LHCN-M2 (cell line): Measurements from ENCODE around the gene GPRIN1. TPM values are rescaled to one million over a fixed set of nuclear protein-coding genes. Genes with fewer than 3 reads are reported as not detected.

Source experiments
- DNase-seq: peaks from one replicate; pipeline ENCODE4 v3.0.0-alpha.2; 2012; ENCODE audit warnings: low read depth
- total RNA-seq: library from RNA; depleted of rRNA; stranded (reverse); fragments of >200 nt; gene quantifications from 2 replicates; pipeline ENCODE4 v1.2.3, GENCODE V29; 2014

The GPRIN1 gene
- total RNA-seq, 1 experiment from 2014 or later = 11.7 TPM

- no peak for DNase-seq
Measured at GRCh38 chr5:176643491-176644219, 33.7 kb upstream of the GPRIN1 start.

GRCh38 chr5:176642675-176643490 lies 32.9 kb upstream of the GPRIN1 start:
- DNase-seq = no peak

- no peak for DNase-seq
Measured at GRCh38 chr5:176640616-176641015, 30.7 kb upstream of the GPRIN1 start.

DNA sequence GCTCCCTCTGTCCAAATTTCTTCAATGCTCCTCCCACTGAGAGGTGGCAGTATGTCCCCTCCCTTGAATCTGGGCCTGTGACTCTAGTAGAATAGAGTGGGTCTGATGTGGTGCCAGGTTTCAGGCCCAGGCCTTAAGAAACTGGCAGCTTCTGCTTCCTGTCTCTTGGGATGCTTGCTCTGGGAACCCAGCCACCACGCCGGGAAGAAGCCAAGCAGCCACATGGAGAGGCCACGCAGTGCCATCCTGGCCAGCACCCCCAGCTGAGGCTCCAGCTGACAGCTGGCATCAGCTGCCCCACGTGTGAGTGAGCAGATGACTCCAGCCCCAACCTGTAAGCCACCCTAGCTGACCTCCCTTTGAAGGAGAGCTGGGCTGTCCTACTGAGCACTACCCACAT lies 30.0 kb upstream of the GPRIN1 start:
- peak; percentile 40 for DNase-seq

DNA sequence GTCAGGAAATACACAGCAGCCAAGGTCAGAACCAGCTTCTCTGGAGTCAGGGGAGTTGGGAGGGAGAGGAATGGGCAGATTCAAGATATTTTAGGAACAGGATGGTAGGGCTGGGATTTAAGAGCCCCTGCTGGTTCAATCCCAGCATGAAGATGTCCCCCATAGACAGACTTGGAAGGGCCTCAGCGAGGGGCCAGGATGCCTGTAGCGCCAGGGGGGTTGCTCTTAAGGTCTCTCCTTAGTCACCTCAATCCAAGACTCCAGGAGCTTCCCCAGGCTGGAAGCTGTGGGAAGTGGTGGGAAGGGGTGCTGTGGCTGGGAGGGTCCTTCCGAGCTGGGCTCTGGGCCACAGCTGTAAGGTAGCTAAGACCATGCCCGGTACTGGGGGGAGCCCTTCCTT lies 29.3 kb upstream of the GPRIN1 start:
- no peak for DNase-seq

- DNase-seq = no peak
Measured at GRCh38 chr5:176638437-176638836, 28.5 kb upstream of the GPRIN1 start.

GRCh38 chr5:176637556-176637955 lies 27.6 kb upstream of the GPRIN1 start:
- no peak for DNase-seq

DNA sequence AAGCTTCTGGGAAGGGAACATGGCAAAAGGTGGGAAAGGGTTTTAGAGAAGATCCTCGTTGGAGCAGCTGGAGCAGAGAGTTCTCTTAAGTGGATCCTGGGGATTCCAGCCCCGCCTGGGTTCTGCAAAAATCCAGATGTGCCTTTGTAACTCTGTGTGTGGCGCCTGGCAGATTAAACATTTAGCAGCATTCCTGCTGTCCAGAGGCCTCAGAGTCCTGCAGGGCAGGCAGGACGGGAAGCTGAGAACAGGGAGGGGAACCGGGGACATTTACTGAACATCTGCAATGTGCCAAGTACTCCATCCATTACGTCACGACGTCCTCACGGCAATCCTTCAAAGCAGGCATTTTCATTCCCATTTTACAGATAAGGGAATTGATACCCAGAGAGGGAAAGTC lies 26.5 kb upstream of the GPRIN1 start:
- no peak for DNase-seq

DNA sequence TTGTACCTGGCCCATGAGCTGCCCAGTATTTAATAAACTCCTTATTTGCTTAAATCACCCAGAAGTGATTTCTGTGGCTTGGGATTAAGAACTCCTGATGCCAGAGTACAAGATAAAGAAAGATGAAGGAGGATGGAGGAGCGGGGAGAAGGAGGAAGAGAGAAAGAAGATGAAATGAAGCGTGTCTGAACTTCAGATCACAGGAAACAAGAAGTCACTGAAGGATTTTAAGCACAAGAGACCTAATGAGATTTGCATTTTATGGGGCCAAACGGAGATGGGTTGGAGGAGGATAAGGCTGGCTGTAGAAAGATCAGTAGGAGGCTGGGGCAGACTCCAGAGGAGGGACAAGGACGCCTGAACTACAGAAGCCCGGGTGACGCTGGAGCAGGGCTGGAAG lies 23.6 kb upstream of the GPRIN1 start:
- no peak for DNase-seq

DNA sequence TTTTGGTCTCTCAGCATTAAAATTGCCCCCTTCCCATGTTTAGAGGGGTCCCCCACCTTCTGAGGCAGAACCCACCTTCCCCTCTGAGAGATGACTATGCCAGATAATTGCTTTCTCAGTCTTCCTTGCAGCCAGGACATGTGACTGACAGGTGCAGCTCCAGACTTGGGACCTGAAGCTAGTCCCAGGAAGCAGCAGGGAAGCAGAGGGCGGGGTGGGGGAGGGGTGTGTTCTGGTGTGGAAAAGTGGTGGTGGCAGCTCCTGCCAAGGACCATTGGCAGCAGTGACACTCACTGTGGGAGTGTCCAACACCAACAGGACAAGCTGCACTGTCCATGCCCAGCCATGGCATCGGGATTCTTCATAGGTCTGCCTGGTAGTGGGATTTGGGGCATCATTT lies 22.8 kb upstream of the GPRIN1 start:
- DNase-seq = no peak

DNA sequence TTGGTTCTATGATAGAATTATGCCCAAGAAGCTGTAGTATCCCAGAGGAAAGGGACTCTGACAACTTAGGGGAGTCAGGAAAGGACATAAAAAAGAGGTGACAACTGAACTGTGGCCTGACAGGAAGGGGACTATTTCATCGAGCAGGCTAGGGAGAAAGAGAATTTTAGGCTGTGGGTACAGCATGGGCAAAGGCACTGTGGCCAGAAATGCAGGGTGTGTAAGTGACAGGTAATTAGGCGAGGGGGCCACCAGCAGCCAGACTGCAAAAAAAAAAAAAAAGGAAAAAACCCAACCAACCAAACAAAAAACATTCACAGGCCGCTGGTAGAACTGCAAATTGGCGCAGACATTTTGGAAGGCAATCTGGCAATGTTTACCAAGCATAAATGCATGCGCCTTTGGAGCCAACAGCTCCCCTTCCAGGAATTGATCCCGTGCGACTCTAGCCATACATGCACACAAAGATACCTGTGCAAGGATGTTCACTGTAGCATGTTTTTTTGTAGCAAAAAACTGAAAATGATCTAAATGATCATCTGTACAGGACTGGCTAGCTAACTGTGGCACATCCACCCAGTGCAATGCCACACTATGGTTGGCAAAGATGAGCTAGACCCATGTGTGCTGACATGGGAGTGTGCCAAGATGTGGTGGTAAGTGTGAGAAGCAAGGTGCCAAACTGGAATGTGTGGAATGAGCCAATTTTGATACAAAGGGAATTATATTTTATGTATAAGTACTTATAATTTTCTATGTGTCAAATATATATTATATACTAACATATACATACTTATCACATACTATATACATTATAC lies 21.6 kb upstream of the GPRIN1 start:
- DNase-seq = no peak

DNA sequence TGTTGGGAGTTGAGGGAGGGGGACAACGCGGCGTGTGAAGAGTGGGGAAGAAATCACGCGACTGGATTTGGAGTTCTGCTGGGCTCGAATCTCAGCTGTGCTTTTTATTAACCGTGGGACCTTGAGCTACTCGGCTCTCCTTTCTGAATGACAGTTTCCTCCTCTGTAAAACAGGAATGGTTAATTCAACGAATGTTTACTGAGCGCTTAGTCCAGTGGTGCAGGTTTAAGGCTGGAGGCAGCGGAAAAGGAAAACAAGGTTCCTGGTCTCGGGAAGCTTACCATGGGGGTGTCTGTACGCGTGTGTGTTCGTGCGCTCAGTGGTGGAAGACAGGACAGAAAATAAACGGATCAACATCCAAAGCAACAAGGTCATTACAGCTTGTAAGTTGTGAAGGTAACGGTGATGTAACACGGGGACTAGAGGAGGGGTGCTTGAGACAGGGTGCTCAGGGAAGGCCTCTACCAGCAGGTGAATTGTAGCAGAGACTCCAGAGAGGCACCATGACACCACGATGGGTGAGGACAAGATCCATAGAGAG lies 20.8 kb upstream of the GPRIN1 start:
- no peak for DNase-seq

GRCh38 chr5:176629853-176630680 lies 20.1 kb upstream of the GPRIN1 start, which contains the start of the genes EIF4E1B and SNCB:
EIF4E1B (plus strand) TSS chr5:176630675; CDS start chr5:176642788, 12,113 bp downstream.
SNCB (minus strand) TSS chr5:176630534; CDS start chr5:176629654, 880 bp downstream.
- no peak for DNase-seq

DNA sequence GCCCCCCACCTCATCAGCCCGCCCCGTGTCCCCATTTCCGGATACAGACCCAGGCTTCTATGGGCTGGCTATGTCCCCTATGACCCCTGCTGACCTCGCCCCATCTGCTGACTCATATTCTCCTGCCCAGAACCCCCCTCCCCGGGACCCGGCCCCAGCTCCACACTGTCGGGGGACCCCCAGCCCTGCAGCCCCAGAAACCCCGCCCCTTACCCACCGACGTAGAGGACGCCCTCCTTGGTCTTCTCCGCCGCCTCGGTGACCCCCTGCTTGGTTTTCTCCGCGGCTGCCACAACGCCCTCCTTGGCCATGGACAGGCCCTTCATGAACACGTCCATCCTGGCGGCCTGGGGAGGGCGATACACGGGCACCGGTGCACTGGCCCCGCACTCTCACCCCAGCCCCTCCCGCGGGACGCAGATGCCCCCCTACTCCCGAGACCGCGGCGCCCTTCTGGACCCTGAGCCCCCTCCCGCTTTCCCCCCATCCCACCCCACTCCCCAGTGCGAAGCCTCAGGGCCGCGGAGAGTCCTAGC lies 19.4 kb upstream of the GPRIN1 start:
- no peak for DNase-seq

GRCh38 chr5:176628406-176629228 lies 18.7 kb upstream of the GPRIN1 start:
- peak; percentile 44 for DNase-seq

DNA sequence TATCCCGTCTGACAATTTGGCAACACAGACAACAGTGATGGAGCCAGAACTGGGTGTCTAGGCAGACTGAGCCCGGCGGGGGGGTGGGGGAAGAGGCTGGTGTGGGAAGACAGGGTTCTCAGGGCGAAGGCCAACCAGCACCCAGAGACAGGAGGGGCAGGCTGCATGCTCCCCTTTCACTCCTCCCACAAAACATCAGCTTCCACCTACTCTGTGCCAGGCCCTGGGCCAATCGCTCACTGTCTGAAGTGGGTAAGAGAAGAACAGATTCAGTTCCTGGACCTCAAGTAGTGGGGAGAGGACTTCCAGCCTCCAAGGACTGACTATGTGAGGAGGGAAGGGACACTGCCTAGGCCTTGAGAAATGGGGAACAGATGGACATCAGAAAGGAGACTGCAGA lies 17.6 kb upstream of the GPRIN1 start:
- DNase-seq = no peak

DNA sequence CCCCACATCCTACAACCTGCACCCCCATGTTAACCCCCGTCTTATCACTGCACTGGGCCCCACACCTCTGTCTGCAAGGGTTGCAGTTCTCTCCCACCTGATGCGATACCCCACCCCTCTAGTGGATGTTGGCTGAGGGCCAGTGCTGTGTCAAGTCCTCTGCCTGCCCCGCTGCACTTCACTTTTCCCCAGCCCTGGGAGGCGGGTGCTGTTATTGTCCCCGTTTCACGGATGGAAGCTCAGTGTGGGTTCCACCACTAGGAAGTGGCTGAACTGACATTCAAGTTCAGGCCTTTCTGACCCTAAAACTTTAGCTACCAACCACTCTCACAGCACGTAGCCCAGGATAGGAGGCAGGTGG lies 16.9 kb upstream of the GPRIN1 start:
- no peak for DNase-seq

- DNase-seq = no peak
Measured at GRCh38 chr5:176625966-176626875, 16.3 kb upstream of the GPRIN1 start.

GRCh38 chr5:176625512-176625911 lies 15.6 kb upstream of the GPRIN1 start:
- no peak for DNase-seq
